Skin of body (tissue), 2 donors: Measurements from ENCODE around the gene PALM. TPM values are rescaled to one million over a fixed set of nuclear protein-coding genes. Genes with fewer than 3 reads are reported as not detected.
"Not testable (repeated sequence)": the region's sequence is repeated elsewhere in the genome, so short reads cannot be mapped to it uniquely, and the experiment has no call there.

Experiments
- DNase-seq: peaks from one replicate; lab custom pipeline; 2025; lab: John Stamatoyannopoulos, UW
- total RNA-seq: library from RNA; depleted of rRNA; stranded (reverse); fragments of >200 nt; gene quantifications from one replicate; pipeline ENCODE4 v1.2.3, GENCODE V29; 2014

PALM gene
- total RNA-seq, 1 donor from 2014 or later: 25.4 TPM

DNA sequence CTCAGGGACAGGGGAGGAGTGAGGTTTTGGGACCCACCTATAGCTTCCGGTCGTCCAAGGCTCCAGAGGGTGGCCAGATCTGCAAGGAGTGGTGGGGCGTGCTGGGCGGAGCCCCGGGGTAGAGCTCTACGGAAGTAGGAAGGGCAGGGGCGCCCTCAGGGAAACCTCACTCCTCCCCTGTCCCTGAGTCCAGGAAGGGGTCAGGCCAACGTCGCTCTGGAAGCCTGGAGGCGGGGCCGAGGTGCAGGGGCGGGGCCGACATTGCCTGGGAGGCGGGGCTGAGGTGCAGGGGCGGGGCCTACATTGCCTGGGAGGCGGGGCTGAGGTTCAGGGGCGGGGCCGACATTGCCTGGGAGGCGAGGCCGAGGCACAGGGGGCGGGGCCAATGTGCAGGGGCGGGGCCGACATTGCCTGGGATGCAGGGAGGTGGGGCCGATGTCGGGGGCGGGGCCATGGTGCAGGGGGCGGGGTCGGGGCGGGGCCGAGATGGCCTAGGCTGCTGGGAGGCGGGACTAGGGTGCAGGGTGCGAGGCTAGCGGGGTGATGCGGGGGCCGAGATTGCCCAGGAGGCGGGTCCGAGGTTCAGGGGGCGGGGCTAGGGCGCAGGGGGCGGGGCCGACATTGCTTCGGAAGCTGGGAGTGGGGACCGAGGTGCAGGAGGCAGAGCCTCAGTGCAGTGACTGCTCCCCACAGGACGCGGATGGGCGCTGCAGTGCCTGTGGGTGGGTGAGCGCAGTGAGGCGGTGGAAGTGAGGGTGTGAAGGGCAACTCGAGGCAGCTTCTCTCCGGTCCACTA lies 4.9 kb upstream of the PALM start:
- DNase-seq: no peak

DNA sequence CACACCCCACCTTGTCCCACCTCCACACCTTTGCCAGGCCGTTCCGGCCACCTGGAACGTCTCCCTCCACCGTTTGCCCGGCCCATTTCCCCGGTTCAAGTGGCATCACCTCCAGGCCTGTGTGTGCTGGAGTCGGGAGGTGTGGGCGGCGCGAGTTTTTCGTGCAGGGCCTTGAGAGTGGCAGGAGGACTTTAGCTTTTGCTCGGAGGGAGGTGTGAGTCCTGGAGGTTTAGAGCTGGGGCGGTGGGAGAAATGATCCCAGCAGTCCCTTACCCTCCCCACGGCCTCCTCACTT lies 4.3 kb upstream of the PALM start:
- DNase-seq: no peak

- no peak for DNase-seq
Measured at GRCh38 chr19:709196-709964, 645 bp downstream of the PALM start.

- DNase-seq: no peak
Measured at GRCh38 chr19:709965-710571, 1.3 kb downstream of the PALM start.

DNA sequence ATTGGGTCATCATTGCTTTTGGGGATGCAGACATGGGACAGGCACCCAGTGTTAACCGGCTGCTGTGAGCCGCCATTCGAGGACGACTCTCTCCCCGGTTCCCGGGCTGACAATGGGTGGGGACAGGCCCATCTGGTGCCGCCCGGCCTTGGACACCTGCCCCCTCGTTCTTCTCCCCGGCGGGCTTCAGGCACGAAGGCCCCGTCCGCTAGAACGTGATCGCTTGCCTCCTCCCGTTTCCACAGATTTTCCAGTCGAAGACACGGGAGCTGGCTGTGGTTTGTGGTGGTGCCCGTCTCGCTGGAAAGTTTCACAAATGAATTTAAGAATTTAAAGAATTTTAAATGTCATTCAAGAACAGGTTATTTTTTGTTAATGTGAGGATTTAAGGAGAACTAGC lies 2.0 kb downstream of the PALM start:
- DNase-seq: no peak

- DNase-seq: no peak
Measured at GRCh38 chr19:711254-711653, 2.5 kb downstream of the PALM start.

DNA sequence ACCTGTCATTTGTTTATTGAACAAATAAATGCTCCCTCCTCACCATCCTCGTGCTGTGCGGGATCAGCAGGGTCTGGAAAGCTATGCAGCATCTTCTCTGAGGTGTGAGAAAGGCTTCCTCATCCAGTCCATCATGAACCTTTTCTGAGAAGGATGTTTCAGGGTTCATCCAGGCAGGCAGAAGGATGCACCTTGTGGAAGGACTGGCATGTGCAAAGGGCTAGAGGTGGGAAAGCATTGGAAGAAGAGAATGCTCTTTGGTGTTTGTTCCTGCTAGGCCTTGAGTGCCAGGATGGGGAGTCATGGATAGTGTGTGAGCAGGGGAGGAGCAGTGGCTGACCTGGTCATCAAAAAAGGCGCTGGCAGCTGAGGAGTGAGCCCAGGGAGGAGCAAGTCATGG lies 6.6 kb downstream of the PALM start:
- no peak for DNase-seq

GRCh38 chr19:718251-718951 lies 9.7 kb downstream of the PALM start:
- DNase-seq: no peak

GRCh38 chr19:718991-719512 lies 10.3 kb downstream of the PALM start:
- DNase-seq: peak; percentile 60

- peak; percentile 19 for DNase-seq
Measured at GRCh38 chr19:719636-720344, 11.1 kb downstream of the PALM start.

- DNase-seq: no peak
Measured at GRCh38 chr19:720345-721160, 11.8 kb downstream of the PALM start.

DNA sequence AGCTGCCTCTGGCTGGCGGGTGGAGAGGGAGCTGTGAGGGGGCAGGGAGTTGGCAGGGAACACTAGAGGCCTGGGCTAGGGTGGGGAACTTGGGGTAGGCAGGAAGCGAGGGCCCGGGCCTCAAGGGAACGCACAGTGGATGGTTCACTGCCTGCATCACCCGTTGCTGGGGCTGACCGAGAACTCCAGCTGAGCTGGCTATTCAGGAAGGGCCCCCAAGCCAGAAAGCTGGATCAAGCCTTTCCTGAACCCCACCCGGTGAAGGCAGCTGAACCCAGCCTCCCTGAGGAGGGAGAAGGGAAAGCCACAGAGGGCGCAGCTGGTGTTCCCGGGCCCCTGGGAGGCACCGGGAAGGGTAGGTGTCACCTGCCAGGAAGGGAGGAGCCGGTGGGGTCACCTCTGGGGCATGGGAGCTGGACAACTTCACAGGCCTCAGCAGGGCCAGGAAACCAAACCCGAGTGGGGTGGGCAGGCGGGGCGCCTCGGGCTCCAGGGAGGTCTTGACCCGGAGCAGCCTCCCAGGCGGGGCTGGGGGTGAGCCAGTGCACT lies 13.9 kb downstream of the PALM start:
- no peak for DNase-seq

- DNase-seq: no peak
Measured at GRCh38 chr19:723247-723646, 14.5 kb downstream of the PALM start.

- DNase-seq: no peak
Measured at GRCh38 chr19:723714-724113, 15.0 kb downstream of the PALM start.

- DNase-seq: no peak
Measured at GRCh38 chr19:725461-726089, 16.8 kb downstream of the PALM start.

DNA sequence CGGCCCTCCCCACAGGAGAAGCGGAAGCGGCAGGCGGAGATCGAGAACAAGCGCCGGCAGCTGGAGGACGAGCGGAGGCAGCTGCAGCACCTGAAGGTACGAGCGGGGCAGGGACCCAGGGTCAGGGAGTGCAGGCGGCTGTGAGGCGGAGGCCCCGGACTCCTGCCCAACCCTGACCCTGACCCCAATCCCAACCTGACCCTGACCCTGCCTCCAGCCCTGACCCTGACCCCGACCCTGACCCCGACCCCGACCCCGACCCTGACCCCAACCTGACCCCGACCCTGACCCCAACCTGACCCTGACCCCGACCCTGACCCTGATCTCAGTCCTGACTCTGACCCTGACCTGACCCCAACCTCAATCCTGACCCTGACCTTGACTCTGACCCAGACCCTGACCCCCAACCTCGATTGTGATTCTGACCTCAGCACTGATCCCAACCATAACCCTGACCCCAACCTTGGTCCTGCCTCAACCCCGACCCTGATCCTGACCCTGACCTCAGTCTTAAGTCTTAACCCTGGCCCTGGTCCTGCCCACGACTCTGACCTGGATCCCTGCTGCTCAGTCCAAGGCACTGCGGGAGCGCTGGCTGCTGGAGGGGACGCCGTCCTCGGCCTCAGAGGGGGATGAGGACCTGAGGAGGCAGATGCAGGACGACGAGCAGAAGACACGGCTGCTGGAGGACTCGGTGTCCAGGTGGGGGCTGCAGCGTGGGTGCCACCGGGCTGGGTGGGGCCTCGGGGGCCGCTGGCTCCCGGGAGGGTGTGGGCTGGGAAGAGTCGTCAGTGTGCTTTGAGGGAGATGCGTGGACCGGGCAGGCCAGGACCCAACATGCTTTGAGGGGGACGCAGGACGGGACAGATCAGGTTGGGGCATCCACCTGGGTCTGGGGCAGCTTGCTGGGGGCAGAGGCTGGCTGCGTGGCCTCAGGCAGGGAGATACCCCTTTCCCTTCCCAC lies 18.5 kb downstream of the PALM start:
- DNase-seq: peak; percentile 28

- DNase-seq: no peak
Measured at GRCh38 chr19:728011-728410, 19.3 kb downstream of the PALM start.

DNA sequence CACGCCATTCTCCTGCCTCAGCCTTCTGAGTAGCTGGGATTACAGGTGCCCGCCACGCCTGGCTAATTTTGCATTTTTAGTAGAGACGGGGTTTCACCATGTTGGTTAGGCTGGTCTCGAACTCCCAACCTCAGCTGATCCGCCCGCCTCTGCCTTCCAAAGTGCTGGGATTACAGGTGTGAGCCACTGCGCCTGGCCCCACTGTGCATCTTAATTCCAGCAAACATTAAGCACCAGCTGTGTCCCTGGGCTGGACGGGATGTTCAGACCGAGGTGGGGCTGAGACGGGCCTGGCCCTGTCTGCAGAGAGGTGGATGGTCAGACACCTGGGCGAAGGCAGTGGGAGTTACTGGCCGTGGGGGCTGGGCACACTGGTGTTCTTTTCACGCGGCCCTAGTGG lies 20.8 kb downstream of the PALM start:
- DNase-seq: not testable (repeated sequence)
